GM19468 (cell line): Measurements from ENCODE around the gene TMEM87B.

Experiments
- ATAC-seq: cut with Tn5 transposase; IDR thresholded peaks from one replicate; pipeline ENCODE4 v1.9.1; 2021; ENCODE audit warnings: mild to moderate bottlenecking, moderate library complexity, moderate number of reproducible peaks; ENCODE audit not compliant: unreplicated experiment; ENCODE audit errors: extremely low read depth

TMEM87B gene

DNA sequence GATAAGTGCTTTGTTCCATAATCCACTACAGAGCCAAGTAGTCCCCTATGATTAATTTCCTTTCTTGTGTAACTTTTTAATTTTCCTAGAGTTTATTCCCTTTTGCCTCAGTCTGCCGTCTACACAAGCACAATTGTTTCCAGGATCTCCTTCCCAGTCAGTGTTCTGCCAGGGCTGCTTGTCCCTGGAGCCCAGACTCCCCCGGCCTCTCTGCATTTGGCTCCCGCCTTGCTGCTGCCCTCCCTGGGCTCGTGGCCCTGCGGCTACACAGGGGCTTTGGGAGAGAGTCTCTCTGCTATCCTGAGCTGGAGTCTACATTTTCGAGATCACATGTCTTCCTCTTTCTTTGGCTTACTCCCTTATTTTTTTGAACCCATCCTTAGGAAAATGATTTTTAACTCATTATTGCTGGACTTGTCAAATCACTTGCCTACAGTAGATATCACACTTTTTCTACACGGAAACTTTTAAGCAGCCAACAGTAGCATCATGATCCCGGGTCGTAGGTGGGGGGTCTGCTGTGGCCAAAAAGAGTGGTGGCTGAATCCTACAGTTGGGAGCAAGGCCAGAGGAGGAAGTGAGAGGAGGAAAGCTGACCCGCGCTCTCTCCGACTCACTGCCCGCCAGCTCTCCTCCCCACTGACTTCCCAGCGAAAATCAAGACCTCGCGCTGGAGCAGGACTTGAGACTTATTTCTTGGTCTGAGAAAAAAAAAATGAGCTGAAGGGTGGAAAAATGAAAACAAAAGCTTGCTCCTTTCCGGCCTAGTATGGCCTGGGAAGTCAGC is 92.5 kb downstream of the TMEM87B start:
- ATAC-seq = no peak

DNA sequence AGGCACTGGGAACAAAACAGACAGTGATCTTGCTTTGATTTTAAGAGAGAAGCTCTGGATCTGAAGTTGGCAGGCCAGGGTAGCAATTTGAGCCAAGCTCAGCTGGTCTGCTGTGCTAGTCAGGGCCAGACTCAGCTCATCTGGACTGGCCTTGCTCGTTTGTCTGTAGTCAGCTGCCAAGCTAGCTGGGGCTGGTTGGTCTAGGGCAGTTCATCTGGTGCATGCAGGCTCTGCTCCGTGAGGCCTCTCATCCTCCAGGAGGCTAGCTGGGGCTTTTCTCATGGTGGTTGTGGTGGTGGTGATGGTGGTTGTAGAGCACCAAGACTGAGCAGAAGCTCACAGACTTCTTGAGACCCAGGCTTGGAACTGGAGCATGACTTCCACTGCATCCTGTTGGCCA is 93.4 kb downstream of the TMEM87B start:
- ATAC-seq = no peak

- ATAC-seq = no peak
Observed at GRCh38 chr2:112149194-112149593, 94.1 kb downstream of the TMEM87B start.

GRCh38 chr2:112149866-112150435 is 94.9 kb downstream of the TMEM87B start:
- no peak for ATAC-seq

DNA sequence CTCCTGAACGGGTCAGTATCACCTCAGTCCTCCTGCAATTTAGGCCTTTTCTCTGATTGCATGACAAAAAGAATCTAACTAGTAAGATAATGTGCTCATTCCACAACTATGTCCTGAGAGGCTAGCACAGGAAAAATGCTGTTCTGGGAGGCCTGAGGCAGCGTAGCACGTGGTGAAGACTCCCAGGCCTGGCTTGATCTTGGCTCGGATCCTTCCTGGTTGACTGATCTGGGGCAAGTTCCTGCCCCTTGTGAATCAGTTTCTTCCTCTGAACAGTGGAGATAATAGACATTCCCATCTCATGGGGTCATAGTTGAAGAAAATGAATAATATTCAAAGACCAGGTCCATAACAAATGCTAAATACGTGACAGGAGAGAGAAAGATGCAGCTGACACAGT is 95.4 kb downstream of the TMEM87B start:
- no peak for ATAC-seq

DNA sequence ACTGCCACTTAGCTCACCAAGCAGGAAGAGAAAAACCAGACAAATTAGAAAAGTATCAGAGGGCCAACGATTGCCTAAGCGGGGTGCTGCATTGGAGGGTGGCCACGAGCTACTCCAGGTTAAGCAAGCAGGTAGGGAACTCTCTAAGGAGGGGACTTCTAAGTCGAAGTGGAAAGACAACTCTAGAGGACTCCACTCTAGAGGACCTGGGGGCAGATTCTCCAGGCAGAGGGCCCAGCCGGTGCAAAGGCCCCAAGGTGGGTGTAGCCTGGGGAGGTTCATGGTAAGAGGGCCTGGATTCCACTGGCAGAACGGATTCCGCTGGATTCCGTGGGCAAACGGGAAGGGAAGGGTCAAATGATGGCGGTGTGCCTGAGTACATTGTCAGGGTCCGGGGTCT is 95.8 kb downstream of the TMEM87B start:
- ATAC-seq = no peak

- ATAC-seq = no peak
Observed at GRCh38 chr2:112151271-112151670, 96.2 kb downstream of the TMEM87B start.

DNA sequence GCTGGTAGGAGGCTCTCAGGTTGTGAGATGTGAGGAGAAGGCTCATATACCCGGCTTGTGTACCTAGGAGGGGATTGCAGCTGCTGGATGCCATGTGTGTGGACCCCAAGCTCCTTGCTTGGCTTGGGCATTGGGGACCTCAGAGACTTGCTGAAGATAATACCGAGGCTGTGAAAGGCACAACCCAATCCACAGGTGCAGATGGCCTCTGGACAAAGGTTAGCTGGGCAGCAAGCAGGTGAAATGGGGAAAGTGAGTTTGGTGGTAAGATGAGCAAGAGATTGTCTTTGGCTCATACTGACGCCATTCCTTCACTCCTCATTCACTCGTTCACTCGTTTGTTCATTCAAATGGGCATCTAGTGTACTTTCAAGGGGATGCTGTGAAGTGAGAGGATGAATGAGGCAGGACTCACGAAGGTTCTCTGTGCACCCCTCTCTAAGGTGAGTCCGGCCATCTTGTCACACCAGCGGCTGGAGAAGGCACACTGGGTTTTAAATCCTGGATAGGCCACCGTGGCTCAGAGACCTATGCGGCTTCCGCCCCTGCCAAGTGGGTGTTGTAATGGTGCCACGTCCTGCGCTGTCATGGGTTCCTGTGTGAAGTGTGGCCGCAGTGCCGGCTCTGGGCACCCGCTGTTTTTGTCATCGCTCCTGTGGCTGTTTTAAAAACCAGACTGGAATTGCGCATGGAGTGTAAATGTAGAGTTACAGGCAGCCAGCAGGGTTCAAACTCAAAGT is 96.8 kb downstream of the TMEM87B start:
- no peak for ATAC-seq

GRCh38 chr2:112152476-112153178 is 97.6 kb downstream of the TMEM87B start:
- ATAC-seq = no peak

- no peak for ATAC-seq
Observed at GRCh38 chr2:112153179-112153490, 98.1 kb downstream of the TMEM87B start.

GRCh38 chr2:112153501-112153900 is 98.4 kb downstream of the TMEM87B start:
- ATAC-seq = no peak

GRCh38 chr2:112154246-112155117 is 99.4 kb downstream of the TMEM87B start:
- ATAC-seq = no peak

DNA sequence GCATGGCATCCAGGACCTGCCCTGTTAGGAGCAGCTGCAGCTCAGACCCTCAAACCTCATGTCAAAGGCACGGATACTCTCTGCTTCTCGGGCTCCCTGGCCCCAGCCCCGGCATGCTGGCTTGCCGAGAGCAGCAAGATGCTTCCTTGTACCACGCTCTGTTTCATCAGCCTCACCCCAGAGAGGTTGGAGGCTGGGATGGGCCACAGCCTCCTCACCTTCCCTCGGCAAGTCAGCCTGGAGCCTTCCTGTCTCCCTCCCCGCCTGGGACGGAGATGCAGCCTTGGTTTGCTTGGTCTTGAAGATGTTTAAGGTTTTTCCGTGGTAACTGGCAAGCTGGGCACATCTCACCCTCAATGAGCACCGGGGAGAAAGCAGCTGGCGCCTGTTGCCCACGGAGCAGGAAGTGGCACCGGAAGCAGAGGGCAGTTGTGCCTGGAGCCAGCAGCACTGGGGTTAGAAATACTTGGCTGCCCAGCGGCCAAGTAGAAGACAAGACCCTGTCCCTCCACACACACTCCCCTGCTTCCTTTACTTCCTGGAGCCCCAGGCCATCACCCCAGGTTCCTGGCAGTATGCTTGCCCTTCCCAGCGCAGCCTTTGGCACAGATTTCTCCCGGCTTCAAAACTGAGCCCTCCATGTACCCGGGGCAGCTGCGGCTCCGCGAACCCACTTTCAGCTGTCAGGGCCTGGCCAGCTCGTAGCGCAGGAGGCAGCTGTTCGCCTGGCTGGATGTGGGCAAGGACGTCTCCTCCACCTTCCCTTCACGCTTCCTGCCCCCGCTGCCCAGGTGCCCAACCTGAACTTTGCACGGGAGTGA is 100.5 kb downstream of the TMEM87B start:
- no peak for ATAC-seq

DNA sequence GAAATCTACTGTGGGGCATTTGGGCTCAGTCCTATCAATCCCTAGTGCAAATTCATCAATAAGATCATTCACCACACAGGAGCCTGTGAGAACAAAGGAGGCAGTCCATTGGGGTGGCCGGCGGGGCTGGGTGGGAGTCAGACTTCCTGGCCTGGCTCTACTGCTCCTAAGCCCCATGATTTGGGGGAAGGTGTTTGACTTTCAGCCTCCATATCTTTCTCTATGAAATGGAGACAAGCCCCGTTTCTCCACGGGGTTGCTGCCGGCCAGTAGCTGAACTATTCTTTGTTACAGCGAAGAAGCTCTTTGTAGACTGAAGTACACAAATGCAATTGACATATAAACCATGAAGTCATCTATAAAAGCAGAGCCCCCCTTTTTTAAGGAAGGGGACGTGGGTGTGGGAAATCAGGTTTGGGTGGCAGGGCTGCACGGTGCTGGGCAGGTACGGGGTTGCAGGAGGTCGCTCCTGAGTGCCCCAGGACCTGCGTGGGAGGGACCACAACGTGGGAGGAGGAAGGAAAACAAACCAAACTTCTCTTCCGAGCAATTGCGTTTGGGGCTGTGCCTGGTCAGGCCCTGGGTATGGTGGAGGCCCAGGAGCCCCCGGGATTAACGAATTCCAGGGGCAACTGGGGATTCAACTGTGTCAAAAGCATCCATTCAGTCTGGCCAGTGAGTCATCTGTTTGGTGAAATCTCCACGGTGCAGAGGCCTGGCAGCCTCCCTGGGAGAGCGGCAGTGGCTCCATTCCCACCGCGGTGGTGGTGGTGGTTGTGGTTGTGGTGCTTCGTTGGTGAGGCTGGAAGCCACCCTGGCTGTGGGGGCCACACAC is 101.3 kb downstream of the TMEM87B start:
- ATAC-seq = no peak

GRCh38 chr2:112157472-112157871 is 102.4 kb downstream of the TMEM87B start:
- no peak for ATAC-seq

DNA sequence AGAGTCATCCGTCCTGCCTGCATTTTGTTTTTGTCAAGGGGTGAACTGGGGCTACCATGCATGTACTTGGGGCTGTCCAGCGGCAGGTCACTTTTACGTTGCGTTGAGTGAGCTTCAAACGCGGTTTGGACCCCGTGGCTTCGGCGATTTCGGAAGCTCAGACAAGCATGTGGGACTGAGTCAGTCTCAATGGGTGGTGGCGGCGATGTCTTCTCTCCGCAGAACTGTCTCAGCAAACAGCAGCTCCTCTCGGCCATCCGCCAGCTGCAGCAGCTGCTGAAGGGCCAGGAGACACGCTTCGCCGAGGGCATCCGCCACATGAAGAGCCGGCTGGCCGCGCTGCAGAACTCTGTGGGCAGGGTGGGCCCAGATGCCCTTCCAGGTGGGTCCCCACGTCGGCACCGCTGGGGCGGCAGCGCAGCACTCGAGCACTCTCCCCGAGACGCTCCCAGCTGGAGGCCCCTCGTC is 104.4 kb downstream of the TMEM87B start:
- no peak for ATAC-seq

DNA sequence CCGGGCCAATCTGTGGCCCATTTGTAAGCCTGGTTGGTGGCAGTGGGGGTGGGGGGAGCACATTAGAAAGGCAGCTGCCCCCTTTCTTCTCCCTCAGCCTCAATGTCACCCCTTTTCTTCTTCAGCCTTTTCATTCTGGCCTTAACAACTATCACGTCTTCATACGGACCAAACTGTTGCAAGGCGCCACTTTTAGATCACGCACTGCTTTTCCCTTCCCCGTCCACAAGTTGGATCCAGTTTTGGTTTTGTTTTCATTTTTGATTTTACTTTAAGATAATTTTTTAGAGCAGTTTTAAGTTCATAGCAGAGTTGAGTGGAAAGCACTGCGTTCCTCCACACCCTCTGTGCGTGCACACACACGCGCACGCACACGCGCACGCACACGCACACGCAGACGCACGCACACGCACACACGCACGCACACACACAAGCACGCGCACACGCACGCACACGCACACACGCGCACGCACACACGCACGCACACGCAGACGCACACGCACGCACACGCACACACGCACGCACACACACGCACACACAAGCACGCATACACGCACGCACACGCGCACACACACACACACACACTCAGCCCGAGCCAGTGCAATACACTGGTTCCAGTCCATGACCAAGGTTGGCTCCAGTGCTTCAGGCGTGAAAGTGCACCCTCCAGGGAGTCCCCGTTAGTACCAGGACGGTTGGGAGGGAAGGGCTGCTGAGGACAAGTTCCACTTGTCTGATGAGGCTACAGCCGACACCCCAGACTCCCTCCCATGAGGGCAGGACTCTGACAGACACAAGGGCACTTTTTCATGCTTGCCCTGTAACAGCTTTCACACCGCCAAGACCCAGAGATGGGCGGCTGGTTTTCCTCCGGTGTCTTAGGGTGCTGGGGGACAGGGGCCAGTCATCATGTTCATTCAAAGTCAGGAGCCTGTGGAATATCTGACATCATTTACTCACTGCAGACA is 105.5 kb downstream of the TMEM87B start:
- ATAC-seq = no peak
